ENCODE measurements around the gene EPG5. TPM values are rescaled to one million over a fixed set of nuclear protein-coding genes. Genes with fewer than 3 reads are reported as not detected.

EPG5 gene
- total RNA-seq, 1 experiment from 2014 or later = 22.7 TPM

- no peak for ATAC-seq
- no peak overlapping the region for H3K27ac Mint-ChIP-seq
- TF ChIP-seq TEAD1 (CRISPR knock-in tag; IDR thresholded peaks at IDR 0.05) (no peak), PREB (CRISPR knock-in tag; IDR thresholded peaks at IDR 0.05; ENCODE audit: borderline replicate concordance) (no peak), NR2C2 (CRISPR knock-in tag; IDR thresholded peaks at IDR 0.05) (no peak), MYBL2 (CRISPR knock-in tag; IDR thresholded peaks at IDR 0.05) (no peak), ZNF416 (CRISPR knock-in tag; IDR thresholded peaks at IDR 0.05) (no peak), IRF2 (CRISPR knock-in tag; IDR thresholded peaks at IDR 0.05; ENCODE audit: borderline replicate concordance, low read depth) (no peak), MXD4 (CRISPR knock-in tag; IDR thresholded peaks at IDR 0.05; ENCODE audit: borderline replicate concordance) (no peak), ZSCAN18 (CRISPR knock-in tag; IDR thresholded peaks at IDR 0.05) (no peak), KAT7 (CRISPR knock-in tag; IDR thresholded peaks at IDR 0.05; ENCODE audit: borderline replicate concordance) (no peak), FOXJ3 (CRISPR knock-in tag; IDR thresholded peaks at IDR 0.05; ENCODE audit: borderline replicate concordance) (no peak), MAX (CRISPR knock-in tag; IDR thresholded peaks at IDR 0.05) (no peak), PRDM15 (CRISPR knock-in tag; IDR thresholded peaks at IDR 0.05) (no peak), GABPB1 (CRISPR knock-in tag; IDR thresholded peaks at IDR 0.05) (no peak), SOX15 (CRISPR knock-in tag; IDR thresholded peaks at IDR 0.05) (no peak), ERG (CRISPR knock-in tag; IDR thresholded peaks at IDR 0.05) (no peak), NFATC4 (CRISPR knock-in tag; IDR thresholded peaks at IDR 0.05) (no peak)
- no peak for DNase-seq (ENCODE audit: low spot score)
- H3K36me3 Mint-ChIP-seq = no peaks in the 10 kb centered on the region; the same call in 1 of the 2 replicates
- ChIA-PET CTCF (interaction anchor here (0.9 kb wide), 1 partner anchor 124 kb away, joined by 3 read pairs; no protein-coding TSS in a partner anchor), POLR2A (no interaction called here)
- no peaks in the 10 kb centered on the region for H3K27me3 Mint-ChIP-seq (ENCODE audit: low read depth)
- H3K9me3 Mint-ChIP-seq = no peaks in the 10 kb centered on the region
- no peak overlapping the region for H3K4me3 Mint-ChIP-seq
- no peaks in the 10 kb centered on the region for H3K4me1 Mint-ChIP-seq
These were observed 120.0 kb downstream of the EPG5 start for GRCh38 chr18:45847119-45847518.

- Mint-ChIP-seq H3K4me1 (peaks cover 1% of the 10 kb centered on the region; the same call in 1 of the 2 replicates), H3K36me3 (no peaks in the 10 kb centered on the region; the same call in 1 of the 2 replicates), H3K4me3 (no peak overlapping the region), H3K27ac (no peak overlapping the region), H3K27me3 (ENCODE audit: low read depth) (no peaks in the 10 kb centered on the region), H3K9me3 (no peaks in the 10 kb centered on the region)
- ATAC-seq (no peak), DNase-seq (ENCODE audit: low spot score) (no peak)
- CTCF ChIA-PET = interaction anchor here (1.3 to 1.4 kb wide), 2 partner anchors 35 to 123 kb away, joined by 3 to 7 read pairs; no protein-coding TSS in a partner anchor
- POLR2A ChIA-PET = no interaction called here
- TF ChIP-seq ZNF671 (CRISPR knock-in tag; IDR thresholded peaks at IDR 0.05) = no peak
- TF ChIP-seq ZSCAN18 (CRISPR knock-in tag; IDR thresholded peaks at IDR 0.05) = no peak
- no peak for TF ChIP-seq ZBTB43 (CRISPR knock-in tag; IDR thresholded peaks at IDR 0.05)
- TF ChIP-seq CDX4 (CRISPR knock-in tag; IDR thresholded peaks at IDR 0.05; ENCODE audit: borderline replicate concordance) = no peak
- no peak for TF ChIP-seq ZNF425 (CRISPR knock-in tag; conservative IDR thresholded peaks at IDR 0.05)
- TF ChIP-seq EMX1 (CRISPR knock-in tag; IDR thresholded peaks at IDR 0.05) = no peak
- TF ChIP-seq FOXP1 (CRISPR knock-in tag; IDR thresholded peaks at IDR 0.05; ENCODE audit: borderline replicate concordance) = no peak
- TF ChIP-seq ATF1 (CRISPR knock-in tag; IDR thresholded peaks at IDR 0.05) = no peak
These were observed 121.7 kb downstream of the EPG5 start for GRCh38 chr18:45845410-45845809.

Measured in WTC11 (cell line).